Tibial nerve (tissue), 4 donors: Measurements from ENCODE around the gene POLA2. TPM values are rescaled to one million over a fixed set of nuclear protein-coding genes. Genes with fewer than 3 reads are reported as not detected.

Source experiments
- DNase-seq, 2 donors: peaks; one replicate each; pipeline ENCODE4 v3.0.0-alpha.2; 2019; ENCODE audit warnings: low spot score in 2 of 2
- H3K27ac ChIP-seq, 4 donors: fragments of 200-600 bp; sonication (generic) in 3 of 4; one replicate each; pipeline ENCODE4 v1.5.1; 2017 to 2019; ENCODE audit warnings: mild to moderate bottlenecking in 1 of 4
- H3K27me3 ChIP-seq, 2 donors: fragments of 200-600 bp; sonication (generic) in 1 of 2; one replicate each; pipeline versions ENCODE4 v1.5.1 to v1.6.0; 2017 to 2019
- H3K36me3 ChIP-seq, 3 donors: fragments of 200-600 bp; sonication (generic); one replicate each; pipeline ENCODE4 v1.5.1; 2018 to 2019
- H3K4me1 ChIP-seq, 4 donors: fragments of 200-600 bp; sonication (generic) in 3 of 4; one replicate each; pipeline ENCODE4 v1.5.1; 2017 to 2019
- H3K4me3 ChIP-seq, 4 donors: fragments of 200-600 bp; sonication (generic) in 3 of 4; one replicate each; pipeline ENCODE4 v1.5.1; 2017 to 2019; ENCODE audit warnings: mild to moderate bottlenecking in 1 of 4, moderate library complexity in 1 of 4
- H3K9me3 ChIP-seq, 4 donors: fragments of 200-600 bp; sonication (generic) in 3 of 4; one replicate each; pipeline ENCODE4 v1.5.1; 2017 to 2019
- CTCF ChIP-seq, 5 experiments: fragments of 200-600 bp in 3 of 5; fragments of 450-650 bp in 2 of 5; sonication (generic) in 3 of 5; IDR thresholded peaks; one replicate each; pipeline ENCODE4 v1.5.1; 2016 to 2019; ENCODE audit warnings: antibody characterized with exemption in 5 of 5, mild to moderate bottlenecking in 3 of 5, moderate library complexity in 2 of 5
- EP300 ChIP-seq, 2 donors: sonication (generic); formaldehyde crosslinking; IDR thresholded peaks; one replicate each; pipeline ENCODE4 v1.6.1; 2017; ENCODE audit warnings: antibody characterized with exemption in 2 of 2, mild to moderate bottlenecking in 1 of 2
- POLR2A ChIP-seq, 2 donors: fragments of 450-650 bp; IDR thresholded peaks; one replicate each; pipeline ENCODE4 v1.6.1; 2017; ENCODE audit warnings: antibody characterized with exemption in 2 of 2, mild to moderate bottlenecking in 2 of 2, moderate library complexity in 2 of 2
- WGBS, 2 donors: methylation state at CpG; one replicate each; pipeline ENCODE4 v1.1.5; 2018; 5-methylcytosine and 5-hydroxymethylcytosine counted together
- total RNA-seq, 4 donors: library from RNA; depleted of rRNA; stranded (reverse); fragments of >200 nt; gene quantifications; one replicate each; pipeline ENCODE4 v1.1.0, GENCODE V29; 2016

The POLA2 gene
- total RNA-seq, 4 donors from 2014 or later = 3.5 to 13.5 (median 10.0) TPM

DNA sequence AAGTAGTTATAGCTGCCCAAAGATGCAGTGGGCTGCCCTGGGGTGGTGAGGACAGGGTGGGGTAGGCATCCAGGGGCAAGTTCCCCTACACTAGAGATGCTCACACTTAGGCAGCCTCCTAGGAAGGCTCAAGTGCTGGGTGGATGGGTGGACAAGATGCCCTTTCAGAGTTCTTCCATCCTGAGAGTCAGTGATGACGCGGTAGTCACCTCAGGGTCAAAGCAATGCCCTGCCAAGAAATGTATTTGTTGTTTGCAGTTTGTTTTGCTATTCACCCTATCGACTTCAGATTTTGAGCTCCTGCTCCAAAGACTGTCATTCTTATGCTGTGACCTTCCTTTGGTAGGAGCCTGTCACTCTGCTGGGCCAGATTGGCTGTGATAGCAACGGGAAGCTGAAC is 18.9 kb downstream of the POLA2 start:
- Histone ChIP-seq H3K27me3 (no peaks in the 10 kb centered on the region), H3K36me3 (peaks cover 0 to 48% (median 11%) of the 10 kb centered on the region in 3 donors), H3K9me3 (no peaks in the 10 kb centered on the region), H3K4me3 (no peak overlapping the region), H3K4me1 (peaks cover 0 to 29% (median 12%) of the 10 kb centered on the region in 4 donors), H3K27ac (peak overlapping the region in 2 of 4 donors; percentile 23 to 28)
- TF ChIP-seq CTCF (IDR thresholded peaks at IDR 0.05) (no peak), EP300 (IDR thresholded peaks at IDR 0.05) (no peak), POLR2A (IDR thresholded peaks at IDR 0.05) (no peak)
- DNase-seq = no peak
- 58 to 62% methylated on average over 4 of the region's 4 CpGs for WGBS, 2 donors

DNA sequence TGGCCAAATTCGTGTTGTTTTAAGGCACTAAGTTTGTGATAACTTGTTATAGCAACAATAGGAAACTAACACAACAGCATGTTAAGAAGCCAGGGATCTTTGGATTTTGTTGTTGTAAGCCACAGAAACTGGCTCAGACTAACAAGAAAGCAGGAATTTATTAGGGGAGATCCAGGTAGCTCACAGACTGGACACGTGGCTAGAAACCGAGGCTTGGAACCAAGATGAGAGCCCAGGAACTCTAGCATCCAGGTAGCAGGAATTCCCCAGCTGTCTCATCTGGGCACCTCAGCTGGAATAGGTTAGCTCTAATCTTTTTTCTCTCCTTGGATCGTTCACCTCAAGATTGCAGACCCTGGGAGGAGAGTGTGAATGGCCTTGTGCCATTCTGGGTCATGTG is 24.9 kb downstream of the POLA2 start:
- H3K27ac ChIP-seq = no peak overlapping the region
- no peak overlapping the region for H3K4me3 ChIP-seq
- H3K4me1 ChIP-seq = peaks cover 5 to 31% (median 18%) of the 10 kb centered on the region in 4 donors
- TF ChIP-seq EP300 (IDR thresholded peaks at IDR 0.05) (no peak), POLR2A (IDR thresholded peaks at IDR 0.05) (no peak), CTCF (IDR thresholded peaks at IDR 0.05) (no peak)
- WGBS, 2 donors = 83 to 89% methylated on average over 4 of the region's 4 CpGs
- no peaks in the 10 kb centered on the region for H3K27me3 ChIP-seq
- DNase-seq = no peak
- H3K36me3 ChIP-seq = peaks cover 0 to 64% (median 4%) of the 10 kb centered on the region in 3 donors
- H3K9me3 ChIP-seq = no peaks in the 10 kb centered on the region

DNA sequence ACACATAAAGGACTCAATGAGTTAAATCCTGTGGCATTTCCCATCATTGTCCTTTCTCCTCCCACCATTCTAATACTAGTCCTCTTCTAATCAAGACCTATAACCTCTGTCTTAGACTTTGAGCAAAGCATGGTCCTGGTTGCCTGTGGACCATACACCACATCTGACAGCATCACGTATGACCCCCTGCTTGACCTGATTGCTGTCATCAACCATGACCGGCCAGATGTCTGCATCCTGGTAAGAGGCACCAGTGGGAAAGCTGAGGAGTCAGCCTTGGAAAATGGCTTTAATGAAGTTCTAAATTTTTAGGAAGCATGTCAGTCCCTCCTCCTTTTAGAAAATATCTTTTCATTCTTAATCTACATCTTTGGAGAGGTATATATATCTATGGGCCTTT is 25.8 kb downstream of the POLA2 start:
- WGBS, 2 donors = 87 to 91% methylated on average over 2 of the region's 2 CpGs
- TF ChIP-seq EP300 (IDR thresholded peaks at IDR 0.05) (no peak), POLR2A (IDR thresholded peaks at IDR 0.05) (no peak), CTCF (IDR thresholded peaks at IDR 0.05) (no peak)
- no peak overlapping the region for H3K27ac ChIP-seq
- no peak for DNase-seq
- no peaks in the 10 kb centered on the region for H3K9me3 ChIP-seq
- H3K4me3 ChIP-seq = no peak overlapping the region
- peaks cover 5 to 41% (median 27%) of the 10 kb centered on the region in 4 donors for H3K4me1 ChIP-seq
- H3K27me3 ChIP-seq = no peaks in the 10 kb centered on the region
- H3K36me3 ChIP-seq = peaks cover 0 to 55% (median 0%) of the 10 kb centered on the region in 3 donors

- peak in 1 of 2 donors; percentile 58 for DNase-seq
- H3K9me3 ChIP-seq = no peaks in the 10 kb centered on the region
- WGBS, 2 donors = 55 to 73% methylated on average over 6 of the region's 6 CpGs
These were observed 27.2 kb downstream of the POLA2 start for GRCh38 chr11:65288706-65289536.

More at GRCh38 chr11:65288706-65289536, 27.2 kb downstream of the POLA2 start:
- no peak overlapping the region for H3K4me3 ChIP-seq
- no peaks in the 10 kb centered on the region for H3K27me3 ChIP-seq
- peaks cover 0 to 43% (median 0%) of the 10 kb centered on the region in 3 donors for H3K36me3 ChIP-seq
- TF ChIP-seq EP300 (IDR thresholded peaks at IDR 0.05) = no peak
- TF ChIP-seq CTCF (IDR thresholded peaks at IDR 0.05) = no peak
- no peak for TF ChIP-seq POLR2A (IDR thresholded peaks at IDR 0.05)
- H3K27ac ChIP-seq = peak overlapping the region in 2 of 4 donors; percentile 91 to 96
- H3K4me1 ChIP-seq = peaks cover 5 to 51% (median 31%) of the 10 kb centered on the region in 4 donors
